Stimulated activated CD8-positive, alpha-beta memory T cell treated with anti-CD3 and anti-CD28 coated beads, Interleukin-2, amount 100 ng/mL, for 1 hour (primary cell): ENCODE results near the gene KIF5C.

ENCODE experiments used
- DNase-seq, 2 donors: peaks; one replicate each; pipeline ENCODE4 v3.0.0-alpha.2; 2020; ENCODE audit warnings: low read depth in 2 of 2

KIF5C gene

DNA sequence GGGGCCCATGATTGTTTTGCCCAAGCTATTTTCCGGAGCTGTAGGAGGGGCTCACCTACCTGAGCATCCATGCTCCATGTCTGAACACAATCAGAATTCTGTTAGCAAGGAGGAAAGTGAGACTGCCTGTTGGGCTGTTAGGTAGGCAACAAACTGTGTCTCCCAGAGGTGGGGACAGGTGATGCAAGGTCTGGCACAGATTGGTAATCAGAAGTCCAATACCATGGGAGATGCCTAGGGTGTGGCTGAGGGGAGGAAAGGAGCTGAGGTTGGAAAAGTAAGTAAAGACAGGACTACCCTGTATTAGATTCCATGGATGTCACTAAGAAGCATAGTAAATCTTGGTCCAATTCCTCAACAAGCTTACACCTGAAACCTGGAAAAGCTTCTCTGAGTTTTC lies 166.5 kb downstream of the KIF5C start:
- no peak for DNase-seq

DNA sequence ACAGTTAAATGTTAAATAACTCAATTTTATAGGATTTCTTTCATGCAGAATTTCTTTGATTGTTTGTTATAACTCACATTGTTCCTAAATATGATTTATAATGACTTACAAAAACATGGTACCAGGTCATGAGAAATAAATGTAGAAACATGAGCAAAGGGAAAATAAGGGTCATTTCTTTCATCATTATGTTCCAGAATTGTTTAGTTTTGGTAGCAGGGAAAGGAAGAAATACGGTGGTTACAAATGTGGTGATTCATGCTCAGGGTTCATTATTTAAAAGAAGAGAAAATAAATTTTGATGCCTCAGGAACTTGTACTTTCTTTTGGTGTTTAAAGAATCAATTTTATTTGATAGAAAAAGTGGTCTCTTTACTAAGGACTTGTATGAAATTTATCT lies 167.9 kb downstream of the KIF5C start:
- no peak for DNase-seq

DNA sequence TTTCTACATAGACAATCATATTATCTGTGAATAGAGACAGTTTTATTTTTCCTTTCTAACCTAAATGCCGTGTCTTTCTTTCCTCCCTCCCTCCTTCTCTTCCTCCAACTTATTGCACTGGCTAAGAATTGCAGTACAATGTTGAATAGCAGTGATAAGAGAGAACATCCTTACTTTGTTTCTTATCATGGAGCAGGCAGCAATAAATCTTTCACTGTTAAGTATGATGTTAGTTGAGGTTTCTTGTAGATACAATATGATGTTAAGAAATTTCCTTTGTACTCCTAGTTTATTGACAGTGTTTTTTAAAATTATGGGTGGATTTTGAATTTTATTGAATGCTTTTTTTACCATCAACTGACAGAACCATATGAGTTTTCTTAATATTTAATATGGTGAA lies 169.5 kb downstream of the KIF5C start:
- no peak for DNase-seq

DNA sequence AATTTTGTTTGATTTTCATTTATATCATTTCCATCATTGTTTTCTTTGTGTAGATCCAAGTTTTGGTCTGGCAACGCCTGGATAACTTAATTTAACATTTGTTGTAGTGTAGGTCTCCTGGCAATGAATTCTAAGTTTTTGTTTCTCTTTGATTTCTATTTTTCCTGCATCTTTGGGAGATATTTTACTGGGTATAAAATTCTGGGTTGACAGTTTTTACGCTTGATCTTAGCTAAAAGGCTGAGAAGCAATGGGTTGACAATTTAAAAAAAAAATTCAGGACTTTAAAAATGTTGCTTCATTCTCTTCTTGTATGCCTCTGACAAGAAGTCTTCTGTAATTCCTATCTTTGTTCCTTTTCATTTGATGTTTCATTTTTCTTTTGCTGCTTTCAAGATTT lies 172.1 kb downstream of the KIF5C start:
- no peak for DNase-seq

- no peak for DNase-seq
Observed at GRCh38 chr2:149049142-149049541, 174.1 kb downstream of the KIF5C start.

GRCh38 chr2:149050188-149050587 lies 175.2 kb downstream of the KIF5C start:
- DNase-seq, result no peak

DNA sequence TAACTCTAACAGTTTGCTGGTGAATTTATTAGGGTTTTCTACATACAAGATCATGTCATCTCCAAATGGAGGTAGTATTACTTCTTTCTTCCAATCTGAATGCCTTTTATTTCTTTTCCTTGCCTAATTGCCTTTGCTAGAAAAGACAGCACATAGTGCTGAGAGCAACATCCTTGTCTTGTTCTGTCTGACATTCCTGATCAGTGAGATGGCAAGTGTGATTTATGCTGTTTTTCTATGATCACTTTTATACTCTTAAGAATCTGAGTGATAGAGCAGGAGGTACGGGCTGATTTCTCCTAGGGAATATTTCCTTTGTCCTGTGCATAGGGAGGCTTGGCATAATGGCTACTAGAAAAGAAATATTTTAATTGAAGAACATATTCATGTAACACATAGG lies 180.7 kb downstream of the KIF5C start:
- no peak for DNase-seq

GRCh38 chr2:149056541-149057255 lies 181.7 kb downstream of the KIF5C start:
- DNase-seq, result no peak

DNA sequence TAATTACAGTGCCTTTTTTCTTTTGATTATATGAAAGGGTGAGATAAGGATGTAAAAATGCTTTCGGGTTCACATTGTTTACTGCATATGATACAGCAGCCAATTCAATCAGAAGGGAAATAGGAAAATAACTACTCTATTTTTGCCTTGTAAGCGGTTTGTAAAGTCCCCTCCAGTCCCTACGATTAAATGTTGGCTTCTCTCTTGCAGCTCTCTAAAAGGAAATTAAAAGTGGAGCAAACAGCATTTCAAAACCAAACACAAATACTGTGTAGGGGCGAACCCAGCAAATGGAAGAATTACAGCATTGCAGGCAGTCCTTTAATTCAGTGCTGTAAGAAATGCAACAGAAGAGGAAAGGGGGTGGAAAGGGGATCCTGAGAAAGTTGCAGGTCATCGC lies 182.4 kb downstream of the KIF5C start:
- DNase-seq, result no peak

GRCh38 chr2:149058936-149059335 lies 183.9 kb downstream of the KIF5C start:
- DNase-seq, result no peak

GRCh38 chr2:149059822-149060221 lies 184.8 kb downstream of the KIF5C start:
- DNase-seq, result no peak

DNA sequence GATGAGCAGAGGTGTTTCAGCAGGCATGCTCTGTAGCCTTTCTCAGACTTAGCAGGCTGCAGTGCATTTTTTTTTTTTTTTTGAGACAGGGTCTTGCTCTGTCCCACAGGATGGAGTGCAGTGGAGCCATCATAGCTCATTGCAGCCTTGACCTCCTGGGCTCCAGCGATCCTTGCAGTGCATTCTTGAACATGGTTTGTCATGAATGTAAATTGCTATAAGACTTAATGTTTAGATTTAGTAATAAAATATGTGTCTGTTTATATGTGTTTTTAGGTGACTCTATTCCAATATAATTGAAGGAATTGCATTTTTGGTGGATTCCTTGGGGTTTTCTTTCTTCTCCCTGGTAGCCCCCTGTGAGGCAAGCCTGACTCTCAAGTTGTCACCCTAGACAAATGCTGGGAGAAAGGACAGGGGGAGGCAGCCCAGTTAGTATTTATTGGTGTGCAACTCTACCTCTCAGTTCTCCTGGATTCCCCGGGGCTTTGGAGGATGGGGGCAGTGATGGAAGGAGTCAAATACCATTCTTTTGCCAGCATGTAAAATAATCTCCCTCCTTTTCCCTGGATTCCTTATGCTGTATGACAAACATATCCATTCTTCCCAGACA lies 186.2 kb downstream of the KIF5C start:
- no peak for DNase-seq

DNA sequence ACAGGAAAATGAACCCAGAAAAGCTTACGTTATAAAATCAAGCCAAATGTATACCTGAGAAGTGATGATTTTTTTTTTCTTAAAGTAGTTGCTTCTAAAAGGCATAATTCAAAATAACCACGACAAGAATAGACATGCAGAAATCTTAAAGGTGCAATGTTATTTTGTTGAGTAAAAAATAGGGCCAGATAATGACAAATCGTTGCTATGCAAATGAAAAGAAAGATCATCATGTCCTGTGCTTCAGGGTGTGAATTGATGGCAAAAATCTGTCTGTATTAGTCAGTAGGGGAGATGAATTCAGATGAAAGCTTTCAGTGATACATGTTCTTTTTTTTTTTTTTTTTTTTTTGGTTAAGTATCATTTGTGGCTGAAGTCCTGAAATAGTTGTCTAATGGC lies 187.5 kb downstream of the KIF5C start:
- DNase-seq, result no peak

DNA sequence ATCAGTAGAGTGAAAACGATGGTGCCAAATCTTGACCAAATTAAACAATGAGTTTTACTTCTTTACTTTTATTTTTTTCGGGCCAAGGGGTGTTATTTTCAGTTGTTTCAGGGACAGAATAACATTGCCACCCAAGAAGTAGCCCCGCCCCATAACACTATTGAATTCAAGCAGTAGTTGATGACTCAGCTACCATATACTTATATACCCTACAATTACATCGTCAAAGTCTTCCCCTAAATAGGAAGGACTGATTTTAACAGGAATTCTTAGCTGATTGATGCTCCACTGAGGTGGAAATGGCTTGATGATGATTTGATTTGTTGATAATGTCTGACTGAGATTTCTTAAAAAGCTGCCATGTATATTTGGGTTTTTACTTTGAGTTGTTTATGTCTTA lies 188.2 kb downstream of the KIF5C start:
- no peak for DNase-seq

GRCh38 chr2:149064365-149064841 lies 189.4 kb downstream of the KIF5C start:
- DNase-seq, result no peak

GRCh38 chr2:149064856-149065630 lies 190.0 kb downstream of the KIF5C start:
- DNase-seq, result no peak

DNA sequence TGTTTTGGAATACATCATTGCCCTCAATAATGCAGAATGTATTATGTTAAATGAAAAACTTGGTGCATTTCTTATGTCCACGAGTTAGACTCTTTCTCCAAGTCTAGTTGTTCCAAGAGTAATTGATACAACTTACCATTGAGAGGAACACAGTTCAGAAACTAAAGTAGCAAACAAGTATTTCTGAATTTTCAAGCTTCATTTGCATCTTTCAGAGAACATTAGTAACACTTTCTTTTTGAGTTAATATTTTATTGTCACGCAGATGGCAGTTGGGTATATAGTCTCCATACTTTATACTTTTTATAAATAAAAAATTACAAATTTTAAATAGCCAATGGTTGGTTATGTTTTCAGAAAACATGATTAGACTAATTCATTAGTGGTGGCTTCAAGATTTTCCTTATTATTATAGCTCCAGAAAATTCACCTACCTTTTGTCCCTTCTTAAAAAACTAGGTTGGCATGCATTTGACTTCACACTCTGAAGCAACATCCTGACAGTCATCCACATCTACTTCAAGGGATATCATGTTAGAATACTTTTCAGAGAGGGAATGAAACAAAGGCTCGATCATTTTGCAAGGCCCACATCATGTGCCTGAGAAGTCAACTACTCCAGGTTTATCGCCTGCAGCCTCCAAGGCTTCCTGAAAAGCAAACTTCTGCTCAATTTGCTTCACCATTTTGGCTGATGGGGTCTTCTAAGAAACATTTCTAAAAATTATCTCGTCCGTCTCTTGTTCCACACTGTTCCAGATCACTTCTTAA lies 193.4 kb downstream of the KIF5C start:
- no peak for DNase-seq

GRCh38 chr2:149068996-149069888 lies 194.2 kb downstream of the KIF5C start:
- no peak for DNase-seq

- DNase-seq, result no peak
Observed at GRCh38 chr2:149070681-149071320, 195.8 kb downstream of the KIF5C start.

GRCh38 chr2:149075105-149075504 lies 200.1 kb downstream of the KIF5C start:
- DNase-seq, result no peak

DNA sequence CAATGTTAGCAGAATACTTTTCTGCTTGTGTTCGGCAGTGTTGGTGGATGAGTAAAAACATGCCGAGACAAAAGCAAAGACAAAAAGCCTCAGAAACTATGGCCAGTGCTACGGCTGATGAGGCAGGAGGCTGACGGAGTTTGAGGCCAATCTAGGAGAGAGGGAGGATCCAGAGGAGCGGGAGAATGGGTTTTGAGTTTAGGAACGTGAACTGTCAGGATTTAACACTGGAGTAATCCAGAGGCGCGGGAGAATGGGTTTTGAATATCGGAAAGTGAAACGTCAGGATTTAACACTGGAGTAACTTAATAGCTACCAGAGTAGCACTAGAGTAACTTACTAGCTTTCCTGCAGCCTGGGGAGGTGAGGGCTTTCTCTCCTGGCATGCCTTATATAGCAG lies 200.8 kb downstream of the KIF5C start:
- DNase-seq, result no peak
